K562 (cell line): ENCODE data around the gene RPS6KA6. TPM values are rescaled to one million over a fixed set of nuclear protein-coding genes. Genes with fewer than 3 reads are reported as not detected.

ENCODE experiments used
- ATAC-seq: fragments of 200-7000 bp; cut with Tn5 transposase; 3 replicates; pipeline ENCODE4 v1.9.1; 2020; ENCODE audit warnings: moderate library complexity
- BruUV-seq: library from RNA; stranded (reverse); fragments of 400-500 nt; replicated peaks from 2 replicates; lab custom pipeline; 2021; lab: Mats Ljungman, UMichigan
- CTCF ChIA-PET: fragments of 300-600 bp; formaldehyde crosslinking; extraction: SDS; loops from one replicate; lab custom pipeline; 2021; ENCODE audit warnings: low intra/inter-chr PET ratio; lab: Yijun Ruan, JAX
- POLR2A ChIA-PET: fragments of 300-600, 350-650 bp; sonication (Branson Sonifier 250); formaldehyde crosslinking; extraction: SDS; loops from one replicate; lab custom pipeline; 2021; ENCODE audit warnings: antibody characterized with exemption, inconsistent platforms; lab: Yijun Ruan, JAX
- DNase-seq, 4 experiments: peaks; one replicate each; pipeline versions ENCODE4 v3.0.0 to v3.0.0-alpha.2; 2011 to 2018; ENCODE audit warnings: low spot score in 3 of 4, mixed read lengths in 3 of 4; ENCODE audit errors: extremely low read depth in 1 of 4
- FAIRE-seq: peaks from 2 replicates; lab custom pipeline; 2011; peaks lifted over from hg19 to GRCh38; lab: Jason Lieb, UNC
- H2AFZ ChIP-seq: 2 replicates; pipeline ENCODE4 v1.6.0; 2011; ENCODE audit warnings: low read depth, low read length, control low read depth, inconsistent platforms
- H3K27ac ChIP-seq: fragments of 200-600 bp; 3 replicates; pipeline ENCODE4 v1.8.0; 2011; ENCODE audit warnings: low read depth, mild to moderate bottlenecking, control low read depth, inconsistent platforms, low read length, moderate library complexity, mixed read lengths; ENCODE audit errors: extremely low read depth
- H3K27me3 ChIP-seq, 2 experiments: fragments of 300-600 bp in 1 of 2; 2 replicates in 1 of 2; 3 replicates in 1 of 2; pipeline versions ENCODE4 v1.6.0 to v1.8.0; 2011; ENCODE audit warnings: inconsistent platforms in 2 of 2, low read length in 2 of 2, mild to moderate bottlenecking in 1 of 2, mixed read lengths in 1 of 2, moderate library complexity in 1 of 2; ENCODE audit not compliant: control insufficient read depth in 2 of 2, insufficient read depth in 2 of 2
- H3K36me3 ChIP-seq: fragments of 300-600 bp; 3 replicates; pipeline ENCODE4 v1.8.0; 2011; ENCODE audit warnings: mild to moderate bottlenecking, low read length, inconsistent platforms; ENCODE audit not compliant: control insufficient read depth, insufficient read depth
- H3K4me1 ChIP-seq, 2 experiments: fragments of 200-600 bp in 1 of 2; replicated peaks in 1 of 2; 2 replicates in 1 of 2; 3 replicates in 1 of 2; pipeline versions ENCODE4 v1.5.1 to v1.8.0; 2011; ENCODE audit warnings: inconsistent platforms in 2 of 2, low read length in 2 of 2, mild to moderate bottlenecking in 1 of 2, mixed read lengths in 1 of 2, moderate library complexity in 1 of 2; ENCODE audit not compliant: control insufficient read depth in 2 of 2, insufficient read depth in 2 of 2
- H3K4me2 ChIP-seq: 2 replicates; pipeline ENCODE4 v1.6.1; 2011; ENCODE audit warnings: low read length, control low read depth, inconsistent platforms, mixed read lengths; ENCODE audit not compliant: insufficient read depth
- H3K4me3 ChIP-seq: fragments of 200-600 bp; sonication (generic), shearing (Covaris generic); 2 replicates; pipeline ENCODE4 v1.5.1; 2016; ENCODE audit warnings: control low read depth, inconsistent platforms
- H3K79me2 ChIP-seq: fragments of 200-600 bp; 3 replicates; pipeline ENCODE4 v1.8.0; 2011; ENCODE audit warnings: low read length, inconsistent platforms; ENCODE audit not compliant: control insufficient read depth, insufficient read depth
- H3K9ac ChIP-seq, 2 experiments: 2 replicates each; pipeline versions ENCODE4 v1.6.0 to v1.6.1; 2011; ENCODE audit warnings: low read depth in 2 of 2, low read length in 2 of 2, control low read depth in 1 of 2, inconsistent platforms in 1 of 2, mild to moderate bottlenecking in 1 of 2, mixed read lengths in 1 of 2; ENCODE audit not compliant: insufficient read depth in 1 of 2
- H3K9me1 ChIP-seq: one replicate; pipeline ENCODE4 v1.6.0; 2011; ENCODE audit warnings: inconsistent platforms, mild to moderate bottlenecking, low read length, moderate library complexity; ENCODE audit not compliant: control insufficient read depth, insufficient read depth
- H3K9me3 ChIP-seq: replicated peaks from 2 replicates; pipeline ENCODE4 v1.5.1; 2011; ENCODE audit warnings: low read depth, low read length, inconsistent platforms; ENCODE audit not compliant: control insufficient read depth, insufficient read depth
- H4K20me1 ChIP-seq: replicated peaks from 2 replicates; pipeline ENCODE4 v1.6.1; 2011; ENCODE audit warnings: low read length, inconsistent platforms, mixed read lengths; ENCODE audit not compliant: control insufficient read depth, insufficient read depth
- DACH1 ChIP-seq: fragments of 450-650 bp; IDR thresholded peaks from 2 replicates; pipeline ENCODE4 v1.6.1; 2018; ENCODE audit not compliant: partially characterized antibody
- FOXK1 ChIP-seq: sonication (generic); formaldehyde crosslinking; IDR thresholded peaks from 2 replicates; pipeline ENCODE4 v1.8.0; 2022; ENCODE audit warnings: missing genetic modification reagents, mild to moderate bottlenecking, borderline replicate concordance
- GTF2E2 ChIP-seq: fragments of 200-800 bp; sonication (Bioruptor generic); IDR thresholded peaks from 2 replicates; pipeline ENCODE4 v1.6.1; 2016; ENCODE audit warnings: missing genetic modification characterization, missing compliant biosample characterization
- JUND ChIP-seq, 2 experiments: IDR thresholded peaks; 2 replicates in 1 of 2; 3 replicates in 1 of 2; pipeline ENCODE4 v1.6.1; 2011; ENCODE audit warnings: borderline replicate concordance in 2 of 2, low read depth in 2 of 2, low read length in 2 of 2, improper control_type of control experiment in 1 of 2, missing biosample characterization in 1 of 2, missing genetic modification characterization in 1 of 2, missing genetic modification reagents in 1 of 2
- NFIX ChIP-seq: fragments of 250-450 bp; sonication (Bioruptor Pico); IDR thresholded peaks from 2 replicates; pipeline ENCODE4 v1.4.0; 2020; ENCODE audit warnings: low read depth, mild to moderate bottlenecking, moderate library complexity
- NR4A1 ChIP-seq, 2 experiments: fragments of 250-450 bp in 1 of 2; fragments of 450-650 bp in 1 of 2; sonication (Bioruptor Pico) in 1 of 2; IDR thresholded peaks; 2 replicates each; pipeline versions ENCODE4 v1.4.0 to v1.6.1; 2016 to 2020; ENCODE audit warnings: mild to moderate bottlenecking in 2 of 2, missing compliant biosample characterization in 1 of 2, missing genetic modification characterization in 1 of 2, moderate library complexity in 1 of 2
- RBM25 ChIP-seq: fragments of 200-400 bp; formaldehyde crosslinking; IDR thresholded peaks from 2 replicates; pipeline ENCODE4 v1.6.1; 2018; ENCODE audit warnings: low read length, low read depth, moderate library complexity; ENCODE audit not compliant: severe bottlenecking
- SIN3A ChIP-seq, 2 experiments: fragments of 150-350 bp in 1 of 2; IDR thresholded peaks; 2 replicates each; pipeline ENCODE4 v1.6.1; 2011 to 2016; ENCODE audit warnings: borderline replicate concordance in 2 of 2, low read depth in 2 of 2, low read length in 2 of 2, mild to moderate bottlenecking in 2 of 2, moderate library complexity in 2 of 2; ENCODE audit not compliant: control insufficient read depth in 1 of 2
- SMC3 ChIP-seq: conservative IDR thresholded peaks from 2 replicates; pipeline ENCODE4 v1.6.1; 2011; ENCODE audit warnings: low read depth, low read length, improper control_type of control experiment; ENCODE audit not compliant: insufficient read depth
- STAT5B ChIP-seq: fragments of 250-450 bp; sonication (Bioruptor Pico); IDR thresholded peaks from 2 replicates; pipeline ENCODE4 v1.8.0; 2021; ENCODE audit warnings: mild to moderate bottlenecking, inconsistent platforms
- TSC22D4 ChIP-seq: fragments of 450-650 bp; IDR thresholded peaks from 2 replicates; pipeline ENCODE4 v1.6.1; 2016; ENCODE audit warnings: missing genetic modification characterization, missing biosample characterization, control low read depth
- ZNF165 ChIP-seq: fragments of 250-450 bp; sonication (Bioruptor Pico); IDR thresholded peaks from 2 replicates; pipeline ENCODE4 v1.4.0; 2020; ENCODE audit warnings: borderline replicate concordance
- ZNF23 ChIP-seq: fragments of 250-450 bp; sonication (Bioruptor Pico); IDR thresholded peaks from 2 replicates; pipeline ENCODE4 v1.4.0; 2020; ENCODE audit warnings: mild to moderate bottlenecking
- ZNF274 ChIP-seq: IDR thresholded peaks from 2 replicates; pipeline ENCODE4 v1.6.1; 2011; ENCODE audit warnings: low read depth, mild to moderate bottlenecking, low read length, moderate library complexity, borderline replicate concordance
- ZNF3 ChIP-seq: fragments of 250-450 bp; sonication (Bioruptor Pico); IDR thresholded peaks from 2 replicates; pipeline ENCODE4 v1.5.0; 2021; ENCODE audit warnings: mild to moderate bottlenecking, moderate library complexity
- ZNF408 ChIP-seq: fragments of 250-450 bp; sonication (Bioruptor Pico); IDR thresholded peaks from 2 replicates; pipeline ENCODE4 v1.4.0; 2020; ENCODE audit warnings: low read depth, mild to moderate bottlenecking, moderate library complexity
- ZNF561 ChIP-seq: fragments of 450-650 bp; formaldehyde crosslinking; conservative IDR thresholded peaks from 2 replicates; pipeline ENCODE4 v1.4.0; 2020; ENCODE audit warnings: mild to moderate bottlenecking, moderate library complexity
- ZNF830 ChIP-seq: fragments of 250-450 bp; sonication (Bioruptor Pico); IDR thresholded peaks from 2 replicates; pipeline ENCODE4 v1.5.0; 2021; ENCODE audit warnings: mild to moderate bottlenecking
- WGBS: fragments of 100-300 bp; shearing (Covaris generic); methylation state at CpG from one replicate; pipeline ENCODE4 v1.1.6; 2016; ENCODE audit warnings: low coverage, mixed read lengths; ENCODE audit not compliant: insufficient coverage; ENCODE audit errors: missing lambda C conversion rate; 5-methylcytosine and 5-hydroxymethylcytosine counted together
- in situ Hi-C: fragments of 300-500 bp; cut with MboI; formaldehyde crosslinking; loops from 4 replicates; pipeline ENCODE4 v1.15.0; 2018; ENCODE audit warnings: inconsistent platforms, mixed read lengths
- intact Hi-C: fragments of 100-400 bp; cut with micrococcal nuclease; formaldehyde crosslinking; loops from 2 replicates; pipeline ENCODE4 v1.14.2; 2022
- polyA plus RNA-seq, 8 experiments: library from polyadenylated mRNA; depleted of rRNA in 4 of 8; stranded (reverse) in 5 of 8; unstranded in 3 of 8; fragments of >200 nt; fragmentation: Nextera tagmentation in 2 of 8; fragmentation: Illumina TruSeq in 1 of 8; extraction: Ambion mirVana in 2 of 8; extraction: Trizol in 1 of 8; gene quantifications; 2 replicates each; pipeline versions ENCODE4 v1.2.1 to v1.2.3, GENCODE V29; 2011 to 2014; ENCODE audit warnings: inconsistent platforms in 1 of 8, missing spikeins in 1 of 8
- total RNA-seq, 7 experiments: library from RNA; depleted of rRNA in 6 of 7; stranded (reverse); fragments of >200 nt in 6 of 7; fragmentation: Illumina TruSeq in 2 of 7; extraction: Trizol in 2 of 7; gene quantifications; 2 replicates each; pipeline versions ENCODE4 v1.2.1 to v1.2.3, GENCODE V29; 2011 to 2021; ENCODE audit warnings: low replicate concordance in 1 of 7
- TF ChIP-seq, protein P1 (sequence below), 2 experiments: IDR thresholded peaks; 2 replicates each; pipeline ENCODE4 v1.6.1; 2012; ENCODE audit warnings: improper control_type of control experiment in 2 of 2, low read depth in 2 of 2, low read length in 2 of 2, borderline replicate concordance in 1 of 2
- TF ChIP-seq, protein P2 (sequence below): fragments of 450-650 bp; IDR thresholded peaks from 2 replicates; pipeline ENCODE4 v1.6.1; 2016

RPS6KA6 gene
- total and polyA plus RNA-seq, 9 of the 15 experiments (the other 6 are each of a cell fraction or from before 2014, with no cell fraction given): 0.11 TPM; not detected in 8

DNA sequence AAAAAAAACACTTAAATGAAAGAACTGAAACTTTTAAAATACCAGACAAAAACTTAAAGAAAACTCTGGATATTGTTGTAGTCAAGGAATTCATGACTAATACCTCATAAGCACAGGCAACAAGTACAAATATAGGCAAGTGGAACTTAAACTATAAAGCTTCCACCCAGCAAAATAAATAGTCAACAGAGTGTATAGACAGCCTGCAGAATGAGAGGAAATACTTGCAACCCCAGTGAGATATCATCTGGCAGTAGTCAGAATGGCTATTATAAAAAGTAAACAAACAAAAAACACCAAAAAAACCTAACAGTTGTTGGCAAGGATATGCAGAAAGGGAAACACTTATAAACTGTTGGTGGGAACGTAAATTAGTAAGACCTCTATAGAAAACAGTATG lies 9.6 kb upstream of the RPS6KA6 start:
- WGBS: 0% methylated on average over 1 of the region's 1 CpG
- CTCF ChIA-PET: no interaction called here

DNA sequence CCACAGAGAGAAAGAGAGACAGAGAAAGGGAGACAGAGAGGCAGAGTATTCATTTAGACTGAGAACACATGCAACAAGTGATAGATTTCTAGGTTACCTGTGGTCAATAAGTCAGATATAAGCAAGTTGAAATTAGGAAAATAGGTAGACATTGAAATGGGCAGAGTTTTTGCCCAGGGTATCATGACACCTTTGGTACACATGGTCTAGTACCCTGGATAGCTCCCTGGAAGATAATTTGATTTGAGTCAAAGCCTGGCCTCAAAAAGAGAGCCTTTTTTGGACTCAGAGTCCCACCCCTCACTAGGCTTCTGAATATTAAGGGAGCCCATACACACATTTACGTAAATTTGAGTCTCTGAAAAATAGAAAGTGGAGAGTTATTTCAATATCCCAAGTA lies 4.0 kb upstream of the RPS6KA6 start:
- H3K9me1 ChIP-seq: no peaks in the 10 kb centered on the region
- DNase-seq (no peak), ATAC-seq (no peak), FAIRE-seq (no peak)
- whole genome bisulfite sequencing: 0% methylated on average over 1 of the region's 1 CpG
- in situ Hi-C loops (no loop called here), intact Hi-C loops (no loop called here)
- no peak overlapping the region for H3K27ac ChIP-seq
- H3K4me2 ChIP-seq: no peak overlapping the region
- H3K4me1 ChIP-seq: no peaks in the 10 kb centered on the region
- no peaks in the 10 kb centered on the region for H3K9me3 ChIP-seq
- POLR2A ChIA-PET: no interaction called here
- no peaks in the 10 kb centered on the region for H4K20me1 ChIP-seq
- no peaks in the 10 kb centered on the region for H3K79me2 ChIP-seq
- H2AFZ ChIP-seq: no peak overlapping the region
- CTCF ChIA-PET: no interaction called here
- H3K4me3 ChIP-seq: no peak overlapping the region
- H3K36me3 ChIP-seq: no peaks in the 10 kb centered on the region
- no TSS peak for BruUV-seq
- H3K9ac ChIP-seq: no peak overlapping the region
- H3K27me3 ChIP-seq: no peaks in the 10 kb centered on the region
- TF ChIP-seq ZNF274 (no peak), DACH1 (no peak), ZNF3 (CRISPR knock-in tag) (no peak), ZNF561 (CRISPR knock-in tag) (no peak), NFIX (CRISPR knock-in tag) (no peak)
- TF ChIP-seq, protein P1, sequence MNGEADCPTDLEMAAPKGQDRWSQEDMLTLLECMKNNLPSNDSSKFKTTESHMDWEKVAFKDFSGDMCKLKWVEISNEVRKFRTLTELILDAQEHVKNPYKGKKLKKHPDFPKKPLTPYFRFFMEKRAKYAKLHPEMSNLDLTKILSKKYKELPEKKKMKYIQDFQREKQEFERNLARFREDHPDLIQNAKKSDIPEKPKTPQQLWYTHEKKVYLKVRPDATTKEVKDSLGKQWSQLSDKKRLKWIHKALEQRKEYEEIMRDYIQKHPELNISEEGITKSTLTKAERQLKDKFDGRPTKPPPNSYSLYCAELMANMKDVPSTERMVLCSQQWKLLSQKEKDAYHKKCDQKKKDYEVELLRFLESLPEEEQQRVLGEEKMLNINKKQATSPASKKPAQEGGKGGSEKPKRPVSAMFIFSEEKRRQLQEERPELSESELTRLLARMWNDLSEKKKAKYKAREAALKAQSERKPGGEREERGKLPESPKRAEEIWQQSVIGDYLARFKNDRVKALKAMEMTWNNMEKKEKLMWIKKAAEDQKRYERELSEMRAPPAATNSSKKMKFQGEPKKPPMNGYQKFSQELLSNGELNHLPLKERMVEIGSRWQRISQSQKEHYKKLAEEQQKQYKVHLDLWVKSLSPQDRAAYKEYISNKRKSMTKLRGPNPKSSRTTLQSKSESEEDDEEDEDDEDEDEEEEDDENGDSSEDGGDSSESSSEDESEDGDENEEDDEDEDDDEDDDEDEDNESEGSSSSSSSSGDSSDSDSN (IDR thresholded peaks at IDR 0.05; ENCODE audit: borderline replicate concordance in 1 of 2, low read depth in 2 of 2, low read length in 2 of 2): no peak
- TF ChIP-seq, protein P2, sequence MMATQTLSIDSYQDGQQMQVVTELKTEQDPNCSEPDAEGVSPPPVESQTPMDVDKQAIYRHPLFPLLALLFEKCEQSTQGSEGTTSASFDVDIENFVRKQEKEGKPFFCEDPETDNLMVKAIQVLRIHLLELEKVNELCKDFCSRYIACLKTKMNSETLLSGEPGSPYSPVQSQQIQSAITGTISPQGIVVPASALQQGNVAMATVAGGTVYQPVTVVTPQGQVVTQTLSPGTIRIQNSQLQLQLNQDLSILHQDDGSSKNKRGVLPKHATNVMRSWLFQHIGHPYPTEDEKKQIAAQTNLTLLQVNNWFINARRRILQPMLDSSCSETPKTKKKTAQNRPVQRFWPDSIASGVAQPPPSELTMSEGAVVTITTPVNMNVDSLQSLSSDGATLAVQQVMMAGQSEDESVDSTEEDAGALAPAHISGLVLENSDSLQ: no peak

More for the DNA sequence above, 9.6 kb upstream of the RPS6KA6 start:
- no peak overlapping the region for H3K27ac ChIP-seq
- no peak for DNase-seq
- in situ Hi-C loops (no loop called here), intact Hi-C loops (no loop called here)
- no peak for FAIRE-seq
- no peaks in the 10 kb centered on the region for H3K36me3 ChIP-seq
- ATAC-seq: no peak
- BruUV-seq: no TSS peak
- no peaks in the 10 kb centered on the region for H3K9me3 ChIP-seq
- no peaks in the 10 kb centered on the region for H3K9me1 ChIP-seq
- TF ChIP-seq RBM25: no peak
- no peak for TF ChIP-seq GTF2E2 (tag)
- TF ChIP-seq SIN3A (IDR thresholded peaks at IDR 0.05; ENCODE audit: borderline replicate concordance in 2 of 2, control insufficient read depth in 1 of 2, low read depth in 2 of 2, low read length in 2 of 2): no peak
- TF ChIP-seq ZNF830: no peak
- no peak for TF ChIP-seq STAT5B
- TF ChIP-seq ZNF23 (CRISPR knock-in tag): no peak
- TF ChIP-seq ZNF165 (CRISPR knock-in tag): no peak
- TF ChIP-seq ZNF408 (CRISPR knock-in tag): no peak
- no peak for TF ChIP-seq JUND (IDR thresholded peaks at IDR 0.05; ENCODE audit: borderline replicate concordance, low read depth, low read length)
- no peak for TF ChIP-seq JUND (tag; IDR thresholded peaks at IDR 0.05; ENCODE audit: borderline replicate concordance, low read depth, low read length)
- TF ChIP-seq NR4A1 (CRISPR knock-in tag; IDR thresholded peaks at IDR 0.05): no peak
- no peak for TF ChIP-seq NR4A1 (tag; IDR thresholded peaks at IDR 0.05)
- no peak for TF ChIP-seq TSC22D4 (tag)
- no peak for TF ChIP-seq SMC3
- TF ChIP-seq FOXK1 (CRISPR knock-in tag): no peak
- POLR2A ChIA-PET: no interaction called here
- H2AFZ ChIP-seq: no peak overlapping the region
- H3K4me1 ChIP-seq: no peaks in the 10 kb centered on the region
- no peak overlapping the region for H3K4me3 ChIP-seq
- H4K20me1 ChIP-seq: no peaks in the 10 kb centered on the region
- no peaks in the 10 kb centered on the region for H3K79me2 ChIP-seq
- no peak overlapping the region for H3K9ac ChIP-seq
- no peaks in the 10 kb centered on the region for H3K27me3 ChIP-seq
- H3K4me2 ChIP-seq: no peak overlapping the region
